ENCODE data around the gene NCKAP5. TPM values are rescaled to one million over a fixed set of nuclear protein-coding genes. Genes with fewer than 3 reads are reported as not detected.

Gene NCKAP5
- total and polyA plus RNA-seq, 2 donors = 1.9 to 2.0 TPM

- no peaks in the 10 kb centered on the region for H3K4me1 ChIP-seq (ENCODE audit: control insufficient read depth in 2 of 2, insufficient read depth in 2 of 2, low read length in 2 of 2)
- H3K4me3 ChIP-seq (ENCODE audit: low read length in 2 of 2) = no peak overlapping the region
- no peak for DNase-seq (ENCODE audit: low read depth in 6 of 9, low spot score in 9 of 9)
- H3K9me3 ChIP-seq (ENCODE audit: control insufficient read depth in 2 of 2, insufficient read depth in 1 of 2, low read length in 1 of 2) = no peaks in the 10 kb centered on the region
- H3K27me3 ChIP-seq (ENCODE audit: control insufficient read depth in 2 of 2, insufficient read depth in 1 of 2, low read length in 1 of 2) = no peaks in the 10 kb centered on the region
- 87% methylated on average over 7 of the region's 7 CpGs for WGBS
- no peak overlapping the region for H3K27ac ChIP-seq (ENCODE audit: low read depth in 1 of 2, low read length in 1 of 2)
- H3K36me3 ChIP-seq (ENCODE audit: control insufficient read depth in 2 of 2, insufficient read depth in 2 of 2, low read length in 1 of 2) = no peaks in the 10 kb centered on the region
Observed at GRCh38 chr2:133508546-133509165, 59.6 kb downstream of the NCKAP5 start.

- H3K27me3 ChIP-seq (ENCODE audit: control insufficient read depth in 2 of 2, insufficient read depth in 1 of 2, low read length in 1 of 2) = no peaks in the 10 kb centered on the region
- no peak for DNase-seq (ENCODE audit: low read depth in 6 of 9, low spot score in 9 of 9)
- H3K9me3 ChIP-seq (ENCODE audit: control insufficient read depth in 2 of 2, insufficient read depth in 1 of 2, low read length in 1 of 2) = no peaks in the 10 kb centered on the region
- H3K36me3 ChIP-seq (ENCODE audit: control insufficient read depth in 2 of 2, insufficient read depth in 2 of 2, low read length in 1 of 2) = no peaks in the 10 kb centered on the region
- H3K27ac ChIP-seq (ENCODE audit: low read depth in 1 of 2, low read length in 1 of 2) = no peak overlapping the region
- H3K4me3 ChIP-seq (ENCODE audit: low read length in 2 of 2) = no peak overlapping the region
- no peaks in the 10 kb centered on the region for H3K4me1 ChIP-seq (ENCODE audit: control insufficient read depth in 2 of 2, insufficient read depth in 2 of 2, low read length in 2 of 2)
- 85% methylated on average over 6 of the region's 6 CpGs for WGBS
Observed at GRCh38 chr2:133506996-133507395, 61.3 kb downstream of the NCKAP5 start.

DNA sequence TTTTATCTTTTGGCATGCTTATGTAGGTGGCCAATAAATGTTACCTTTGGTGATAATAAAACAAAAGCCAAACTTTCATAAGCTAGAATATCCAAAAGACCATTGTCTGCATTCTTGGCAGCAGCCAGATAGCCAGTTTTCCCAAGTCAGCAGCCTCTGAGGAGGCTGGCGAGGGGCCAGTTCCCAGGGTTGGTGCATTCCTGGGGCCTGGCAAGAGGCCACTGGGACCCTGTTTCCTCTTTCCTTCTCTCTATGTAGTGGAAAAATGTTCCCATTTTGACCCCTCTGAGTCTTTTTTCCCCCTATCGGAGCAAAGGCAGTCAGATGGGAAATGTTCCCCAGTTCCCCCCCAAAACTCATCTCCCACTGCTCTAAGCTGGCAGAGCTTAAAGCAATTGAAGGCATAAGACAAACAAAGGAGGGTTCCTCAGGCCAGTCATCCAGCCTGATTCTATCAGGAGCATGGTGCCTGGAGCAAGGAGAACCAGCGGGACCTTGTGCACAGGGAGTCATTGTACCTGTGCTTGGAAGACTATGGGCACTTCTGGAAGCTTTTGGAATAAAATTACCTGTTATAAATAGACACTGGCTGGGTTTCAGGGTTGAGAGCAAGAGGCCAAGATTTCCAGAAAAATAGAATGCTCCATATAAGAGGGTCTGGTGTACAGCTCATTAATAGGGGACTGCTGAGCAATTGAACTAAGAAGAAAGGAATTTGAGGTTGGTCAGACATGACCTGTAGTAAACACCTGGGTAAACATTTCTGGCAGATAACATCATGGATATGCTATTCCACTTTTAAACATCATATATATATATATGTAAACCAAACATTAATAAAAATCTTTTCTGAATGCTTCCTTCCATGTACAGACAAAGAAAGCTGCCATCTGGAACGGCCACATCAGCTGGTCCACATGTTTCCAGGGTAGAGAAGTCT is 63.4 kb downstream of the NCKAP5 start:
- Histone ChIP-seq H3K4me3 (ENCODE audit: low read length in 2 of 2) (no peak overlapping the region), H3K9me3 (ENCODE audit: control insufficient read depth in 2 of 2, insufficient read depth in 1 of 2, low read length in 1 of 2) (no peaks in the 10 kb centered on the region), H3K27ac (ENCODE audit: low read depth in 1 of 2, low read length in 1 of 2) (no peak overlapping the region), H3K4me1 (ENCODE audit: control insufficient read depth in 2 of 2, insufficient read depth in 2 of 2, low read length in 2 of 2) (no peaks in the 10 kb centered on the region), H3K27me3 (ENCODE audit: control insufficient read depth in 2 of 2, insufficient read depth in 1 of 2, low read length in 1 of 2) (no peaks in the 10 kb centered on the region), H3K36me3 (ENCODE audit: control insufficient read depth in 2 of 2, insufficient read depth in 2 of 2, low read length in 1 of 2) (no peaks in the 10 kb centered on the region)
- no peak for DNase-seq (ENCODE audit: low read depth in 6 of 9, low spot score in 9 of 9)
- WGBS = 66% methylated on average over 4 of the region's 4 CpGs

DNA sequence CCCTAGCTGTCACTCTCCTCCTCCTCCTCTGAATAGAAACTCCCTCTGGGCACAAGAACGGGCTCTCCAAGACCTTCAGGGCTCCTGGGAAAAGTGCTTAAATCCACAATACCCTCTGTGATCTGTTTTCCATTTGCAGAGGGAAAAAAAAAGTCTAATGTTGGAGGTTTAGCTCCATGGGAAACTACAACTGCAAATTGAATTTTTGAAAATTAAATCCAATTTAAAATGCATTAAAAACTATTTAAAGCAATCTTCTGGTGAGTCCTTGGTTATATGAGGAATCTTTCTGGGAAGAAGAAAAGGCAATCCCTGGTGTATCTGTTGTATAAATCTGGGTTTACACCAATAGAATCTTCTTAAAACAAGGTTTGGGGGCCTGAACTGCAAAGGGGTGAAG is 64.3 kb downstream of the NCKAP5 start:
- no peak for DNase-seq (ENCODE audit: low read depth in 6 of 9, low spot score in 9 of 9)
- no peak overlapping the region for H3K4me3 ChIP-seq (ENCODE audit: low read length in 2 of 2)
- 73% methylated on average over 1 of the region's 1 CpG for WGBS

DNA sequence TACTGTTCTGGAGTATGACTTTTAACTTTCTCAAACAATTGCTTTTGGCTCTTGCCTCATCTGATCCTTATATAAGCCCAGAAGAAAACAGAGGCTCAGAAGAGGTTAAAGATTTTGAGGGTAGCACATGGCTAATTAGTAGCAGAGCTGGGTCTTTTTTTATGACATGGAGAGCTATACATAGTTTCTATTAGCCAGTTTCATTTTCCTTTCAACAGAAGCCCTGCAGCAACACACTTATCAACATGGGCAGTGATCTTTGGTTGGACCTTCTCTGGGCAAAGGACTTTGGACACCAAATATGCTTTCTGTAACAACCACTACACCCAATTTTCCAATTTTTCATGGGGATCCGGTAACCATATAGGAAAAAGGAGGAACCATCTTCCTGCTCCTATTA is 64.9 kb downstream of the NCKAP5 start:
- H3K4me1 ChIP-seq (ENCODE audit: control insufficient read depth in 2 of 2, insufficient read depth in 2 of 2, low read length in 2 of 2) = no peaks in the 10 kb centered on the region
- 93% methylated on average over 1 of the region's 1 CpG for WGBS

More for the DNA sequence above, 64.3 kb downstream of the NCKAP5 start:
- H3K9me3 ChIP-seq (ENCODE audit: control insufficient read depth in 2 of 2, insufficient read depth in 1 of 2, low read length in 1 of 2) = no peaks in the 10 kb centered on the region
- no peaks in the 10 kb centered on the region for H3K36me3 ChIP-seq (ENCODE audit: control insufficient read depth in 2 of 2, insufficient read depth in 2 of 2, low read length in 1 of 2)
- no peaks in the 10 kb centered on the region for H3K27me3 ChIP-seq (ENCODE audit: control insufficient read depth in 2 of 2, insufficient read depth in 1 of 2, low read length in 1 of 2)
- H3K4me1 ChIP-seq (ENCODE audit: control insufficient read depth in 2 of 2, insufficient read depth in 2 of 2, low read length in 2 of 2) = no peaks in the 10 kb centered on the region
- H3K27ac ChIP-seq (ENCODE audit: low read depth in 1 of 2, low read length in 1 of 2) = no peak overlapping the region

GRCh38 chr2:133502678-133503077 is 65.6 kb downstream of the NCKAP5 start:
- Histone ChIP-seq H3K27ac (ENCODE audit: low read depth in 1 of 2, low read length in 1 of 2) (no peak overlapping the region), H3K4me3 (ENCODE audit: low read length in 2 of 2) (no peak overlapping the region), H3K36me3 (ENCODE audit: control insufficient read depth in 2 of 2, insufficient read depth in 2 of 2, low read length in 1 of 2) (no peaks in the 10 kb centered on the region), H3K27me3 (ENCODE audit: control insufficient read depth in 2 of 2, insufficient read depth in 1 of 2, low read length in 1 of 2) (no peaks in the 10 kb centered on the region), H3K9me3 (ENCODE audit: control insufficient read depth in 2 of 2, insufficient read depth in 1 of 2, low read length in 1 of 2) (no peaks in the 10 kb centered on the region), H3K4me1 (ENCODE audit: control insufficient read depth in 2 of 2, insufficient read depth in 2 of 2, low read length in 2 of 2) (no peaks in the 10 kb centered on the region)
- no peak for DNase-seq (ENCODE audit: low read depth in 6 of 9, low spot score in 9 of 9)
- 94% methylated on average over 7 of the region's 7 CpGs for WGBS

More for the DNA sequence above, 64.9 kb downstream of the NCKAP5 start:
- H3K9me3 ChIP-seq (ENCODE audit: control insufficient read depth in 2 of 2, insufficient read depth in 1 of 2, low read length in 1 of 2) = no peaks in the 10 kb centered on the region
- DNase-seq (ENCODE audit: low read depth in 6 of 9, low spot score in 9 of 9) = no peak
- H3K4me3 ChIP-seq (ENCODE audit: low read length in 2 of 2) = no peak overlapping the region
- H3K27me3 ChIP-seq (ENCODE audit: control insufficient read depth in 2 of 2, insufficient read depth in 1 of 2, low read length in 1 of 2) = no peaks in the 10 kb centered on the region
- H3K36me3 ChIP-seq (ENCODE audit: control insufficient read depth in 2 of 2, insufficient read depth in 2 of 2, low read length in 1 of 2) = no peaks in the 10 kb centered on the region
- no peak overlapping the region for H3K27ac ChIP-seq (ENCODE audit: low read depth in 1 of 2, low read length in 1 of 2)

DNA sequence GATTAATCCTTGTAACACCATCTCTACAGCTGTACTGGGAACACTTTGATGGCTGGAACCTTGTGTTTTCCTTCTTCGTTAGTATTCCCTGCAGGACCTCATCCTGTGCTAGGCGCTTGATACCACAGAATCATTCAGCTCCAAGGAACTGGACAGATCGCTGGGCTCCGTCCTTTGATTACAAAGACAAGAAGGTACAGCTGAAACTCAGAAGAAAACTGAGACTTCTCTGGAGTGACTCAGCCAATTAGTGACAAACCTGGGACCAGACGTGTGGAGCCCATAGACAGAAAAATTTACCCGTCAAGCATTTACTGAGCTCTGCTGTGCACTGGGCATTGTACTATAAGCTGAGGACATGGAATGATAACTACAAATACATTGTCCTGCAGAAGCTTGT is 67.3 kb downstream of the NCKAP5 start:
- H3K9me3 ChIP-seq (ENCODE audit: control insufficient read depth in 2 of 2, insufficient read depth in 1 of 2, low read length in 1 of 2) = no peaks in the 10 kb centered on the region
- no peak overlapping the region for H3K4me3 ChIP-seq (ENCODE audit: low read length in 2 of 2)
- no peaks in the 10 kb centered on the region for H3K36me3 ChIP-seq (ENCODE audit: control insufficient read depth in 2 of 2, insufficient read depth in 2 of 2, low read length in 1 of 2)
- H3K4me1 ChIP-seq (ENCODE audit: control insufficient read depth in 2 of 2, insufficient read depth in 2 of 2, low read length in 2 of 2) = no peaks in the 10 kb centered on the region
- no peak for DNase-seq (ENCODE audit: low read depth in 6 of 9, low spot score in 9 of 9)
- H3K27me3 ChIP-seq (ENCODE audit: control insufficient read depth in 2 of 2, insufficient read depth in 1 of 2, low read length in 1 of 2) = no peaks in the 10 kb centered on the region
- no peak overlapping the region for H3K27ac ChIP-seq (ENCODE audit: low read depth in 1 of 2, low read length in 1 of 2)
- 94% methylated on average over 6 of the region's 6 CpGs for WGBS

DNA sequence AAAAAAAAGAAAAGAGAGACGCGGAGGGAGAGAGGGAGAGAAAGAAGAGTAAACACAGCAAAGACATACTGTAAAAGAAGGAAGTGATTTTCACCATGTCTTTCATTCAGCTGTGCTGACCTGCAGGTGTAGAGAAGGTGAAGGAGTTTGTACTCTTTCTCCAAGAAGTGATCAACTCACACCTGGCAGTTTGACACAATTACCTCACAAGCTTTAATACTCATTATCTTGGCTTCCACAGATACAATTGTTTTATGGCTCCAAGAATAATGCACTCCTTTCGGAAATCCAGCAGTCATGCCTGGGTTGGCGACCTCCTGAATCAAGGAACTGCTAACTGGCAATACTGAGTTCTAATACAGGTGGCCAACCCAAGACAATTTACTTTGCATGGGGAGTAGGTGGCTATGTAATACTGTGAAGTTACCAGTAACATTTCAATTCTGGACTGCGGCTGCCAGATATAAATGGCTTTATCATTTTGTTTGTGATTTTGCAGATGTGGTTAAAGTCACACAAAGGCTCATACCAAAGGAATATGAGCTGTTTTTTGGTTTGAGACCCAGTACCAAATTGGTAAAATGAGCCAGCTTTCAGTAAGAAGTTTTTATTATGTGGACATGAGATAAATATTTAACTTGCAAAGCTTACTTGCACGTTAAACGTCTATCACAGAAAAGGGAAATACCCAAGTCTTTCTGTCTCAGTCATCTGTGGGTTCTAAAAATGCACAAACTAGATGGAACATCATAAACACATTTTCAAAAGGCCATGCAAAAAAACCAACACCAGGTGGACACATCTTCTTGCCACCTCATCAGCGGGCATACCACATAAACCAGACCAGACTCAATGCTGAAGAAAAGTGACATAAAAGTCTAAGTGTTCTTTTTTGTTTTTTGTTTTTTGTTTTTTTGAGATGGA is 69.3 kb downstream of the NCKAP5 start:
- no peak for DNase-seq (ENCODE audit: low read depth in 6 of 9, low spot score in 9 of 9)
- 92% methylated on average over 8 of the region's 8 CpGs for WGBS
- Histone ChIP-seq H3K4me3 (ENCODE audit: low read length in 2 of 2) (no peak overlapping the region), H3K27ac (ENCODE audit: low read depth in 1 of 2, low read length in 1 of 2) (no peak overlapping the region), H3K36me3 (ENCODE audit: control insufficient read depth in 2 of 2, insufficient read depth in 2 of 2, low read length in 1 of 2) (no peaks in the 10 kb centered on the region), H3K4me1 (ENCODE audit: control insufficient read depth in 2 of 2, insufficient read depth in 2 of 2, low read length in 2 of 2) (no peaks in the 10 kb centered on the region), H3K27me3 (ENCODE audit: control insufficient read depth in 2 of 2, insufficient read depth in 1 of 2, low read length in 1 of 2) (no peaks in the 10 kb centered on the region), H3K9me3 (ENCODE audit: control insufficient read depth in 2 of 2, insufficient read depth in 1 of 2, low read length in 1 of 2) (no peaks in the 10 kb centered on the region)

Measured in thymus (tissue), 11 donors.